GM18907 (cell line): ENCODE data around the gene FAM3A.
"Not testable (repeated sequence)": the region's sequence is repeated elsewhere in the genome, so short reads cannot be mapped to it uniquely, and the experiment has no call there.

Experiments
- ATAC-seq: cut with Tn5 transposase; IDR thresholded peaks from one replicate; pipeline ENCODE4 v1.9.1; 2021; ENCODE audit warnings: mild to moderate bottlenecking, moderate library complexity; ENCODE audit not compliant: unreplicated experiment

FAM3A gene

GRCh38 chrX:154515966-154516655 is at the start of gene FAM3A:
TSS of gene FAM3A (minus strand) at chrX:154516232. CDS start at chrX:154515772, 460 bp downstream.
- peak; percentile 85 for ATAC-seq

DNA sequence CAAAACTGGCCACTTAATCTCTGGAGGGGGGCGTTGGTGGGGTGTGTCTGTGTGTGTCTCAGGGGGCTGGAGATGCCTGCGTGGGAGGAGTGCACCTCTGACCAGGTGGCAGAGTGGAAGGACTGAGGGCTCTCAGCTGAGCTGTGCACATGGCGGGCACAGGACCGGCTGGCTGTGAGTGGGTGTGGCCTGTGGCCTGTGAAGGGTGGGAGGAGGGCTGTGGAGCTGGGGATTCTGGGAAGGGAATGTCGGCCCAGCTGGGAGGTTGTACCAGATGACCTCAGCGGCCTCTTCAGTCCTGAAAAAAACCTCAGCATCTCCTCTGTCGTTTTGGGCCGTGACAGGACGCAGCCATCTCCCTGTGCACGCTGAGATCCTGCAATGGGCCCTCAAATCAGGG is 46.3 kb upstream of the FAM3A start:
- ATAC-seq = not testable (repeated sequence)

GRCh38 chrX:154560326-154560725 is 44.3 kb upstream of the FAM3A start:
- ATAC-seq = not testable (repeated sequence)

GRCh38 chrX:154558896-154559295 is 42.9 kb upstream of the FAM3A start:
- ATAC-seq = not testable (repeated sequence)

- ATAC-seq = not testable (repeated sequence)
These were observed 42.1 kb upstream of the FAM3A start for GRCh38 chrX:154558060-154558690.

GRCh38 chrX:154552112-154552806 is 36.2 kb upstream of the FAM3A start:
- not testable (repeated sequence) for ATAC-seq

DNA sequence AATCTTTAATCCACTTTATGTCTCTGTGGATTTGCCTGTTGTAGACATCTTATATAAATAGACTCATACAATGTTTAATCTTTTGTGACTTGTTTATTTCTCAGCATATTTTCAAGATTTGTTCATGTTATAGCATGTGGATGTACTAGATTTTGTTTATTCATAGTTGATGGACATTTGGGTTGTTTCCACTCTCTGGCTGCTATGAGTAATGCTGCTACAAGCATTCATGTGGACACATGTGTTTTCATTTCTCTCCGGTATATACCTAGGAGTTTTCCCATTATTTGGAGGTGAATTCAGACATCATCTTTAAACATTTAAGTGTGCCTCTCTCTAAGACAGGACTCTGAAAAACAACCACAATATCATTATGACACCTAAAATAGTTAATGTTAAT is 33.7 kb upstream of the FAM3A start:
- no peak for ATAC-seq

GRCh38 chrX:154548028-154548316 is 31.9 kb upstream of the FAM3A start:
- no peak for ATAC-seq

DNA sequence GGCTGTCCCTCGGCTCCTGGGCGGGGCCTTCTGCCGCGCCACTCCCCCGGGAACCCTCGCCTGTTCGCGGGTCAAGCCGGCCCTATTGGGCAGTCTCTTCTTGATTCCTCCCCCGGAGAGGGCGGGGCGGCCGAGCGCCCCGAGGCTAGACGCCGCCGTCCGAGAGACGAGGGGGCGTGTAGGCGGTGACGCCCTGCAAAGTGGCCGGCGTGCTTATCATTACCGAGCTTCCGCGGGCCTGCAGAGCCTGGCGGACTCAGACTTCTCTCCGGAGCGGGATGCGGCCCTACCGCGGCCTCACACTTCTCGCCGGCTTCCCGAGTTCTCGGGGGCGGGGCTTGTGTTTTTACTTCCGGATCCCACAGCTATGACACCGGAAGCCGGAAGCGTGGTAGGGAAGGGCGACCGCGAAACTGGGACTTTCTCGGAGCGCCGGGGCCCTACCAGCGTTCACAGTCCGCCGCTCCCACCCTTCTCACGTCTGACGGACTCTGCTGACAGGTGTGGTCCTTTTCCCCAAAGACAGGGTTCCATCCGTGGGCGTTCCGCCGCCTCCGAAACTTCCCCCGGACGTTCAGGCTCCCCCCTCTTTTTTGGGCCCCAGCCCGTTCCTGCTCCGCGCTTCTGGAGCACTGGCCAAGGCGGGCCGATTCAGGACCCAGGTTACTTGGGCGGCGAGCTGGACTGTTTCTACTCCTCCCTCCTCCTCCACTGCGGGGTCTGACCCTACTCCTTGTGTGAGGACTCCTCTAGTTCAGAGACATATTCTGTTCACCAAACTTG is 31.4 kb upstream of the FAM3A start, which contains the start of gene IKBKG:
Gene IKBKG (plus strand): TSS at position 376 of the 783 bp plus-strand sequence. CDS start 4,383 bp downstream, outside the sequence.
- peak; percentile 84 for ATAC-seq

GRCh38 chrX:154546354-154547244 is 30.6 kb upstream of the FAM3A start, which contains the start of gene G6PD:
TSS of gene G6PD (minus strand) at chrX:154546846. CDS start at chrX:154546155, 691 bp downstream.
- peak; percentile 47 for ATAC-seq

GRCh38 chrX:154545673-154546274 is 29.7 kb upstream of the FAM3A start:
- no peak for ATAC-seq

- no peak for ATAC-seq
These were observed 26.8 kb upstream of the FAM3A start for GRCh38 chrX:154542723-154543424.

GRCh38 chrX:154541896-154542722 is 26.1 kb upstream of the FAM3A start:
- ATAC-seq = no peak

- ATAC-seq = no peak
These were observed 25.5 kb upstream of the FAM3A start for GRCh38 chrX:154541589-154541895.

DNA sequence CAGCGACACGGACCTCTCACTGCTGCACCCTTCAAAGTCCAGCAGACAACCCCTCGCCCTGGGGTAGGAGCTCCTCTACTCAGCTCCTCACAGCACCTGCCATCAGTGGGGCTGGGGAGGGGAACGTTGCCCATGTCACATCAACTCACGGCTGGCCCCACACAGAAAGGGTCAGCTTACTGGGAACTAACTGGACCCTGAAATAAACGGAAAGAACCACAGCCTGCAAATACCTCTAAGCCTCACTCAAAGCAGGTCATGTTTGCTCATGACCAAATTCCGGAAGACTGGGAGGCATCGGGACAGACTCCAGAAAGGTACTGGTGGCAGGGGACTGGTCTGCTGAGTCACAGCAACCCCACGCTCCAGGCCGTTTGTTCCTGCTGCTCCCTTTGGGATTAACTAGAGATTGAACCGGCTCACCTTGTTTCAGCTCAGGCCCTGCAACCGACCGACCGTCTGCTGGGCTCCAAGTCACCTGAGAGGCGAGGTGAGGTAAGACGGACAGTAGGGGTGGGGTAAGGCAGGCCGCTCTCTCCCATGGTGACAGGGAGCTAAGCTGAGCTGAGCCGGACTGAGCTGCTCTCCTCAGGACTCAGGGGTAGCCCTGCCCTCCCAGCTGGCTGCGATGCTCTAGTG is 25.0 kb upstream of the FAM3A start:
- no peak for ATAC-seq

DNA sequence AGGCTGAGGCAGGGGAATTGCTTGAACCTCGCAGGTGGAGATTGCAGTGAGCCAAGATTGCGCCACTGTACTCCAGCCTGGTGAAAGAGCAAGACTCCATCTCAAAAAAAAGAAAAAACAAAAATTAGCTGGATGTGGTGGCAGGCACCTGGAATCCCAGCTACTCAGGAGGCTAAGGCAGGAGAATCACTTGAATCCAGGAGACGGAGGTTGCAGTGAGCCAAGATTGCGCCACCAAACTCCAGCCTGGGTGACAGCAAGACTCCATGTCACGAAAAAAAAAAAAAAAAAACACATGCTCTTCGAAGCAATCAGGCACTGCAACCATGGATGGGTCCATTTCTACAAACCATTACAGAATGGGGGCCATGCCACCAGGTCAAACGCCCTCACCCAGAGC is 24.3 kb upstream of the FAM3A start:
- not testable (repeated sequence) for ATAC-seq

DNA sequence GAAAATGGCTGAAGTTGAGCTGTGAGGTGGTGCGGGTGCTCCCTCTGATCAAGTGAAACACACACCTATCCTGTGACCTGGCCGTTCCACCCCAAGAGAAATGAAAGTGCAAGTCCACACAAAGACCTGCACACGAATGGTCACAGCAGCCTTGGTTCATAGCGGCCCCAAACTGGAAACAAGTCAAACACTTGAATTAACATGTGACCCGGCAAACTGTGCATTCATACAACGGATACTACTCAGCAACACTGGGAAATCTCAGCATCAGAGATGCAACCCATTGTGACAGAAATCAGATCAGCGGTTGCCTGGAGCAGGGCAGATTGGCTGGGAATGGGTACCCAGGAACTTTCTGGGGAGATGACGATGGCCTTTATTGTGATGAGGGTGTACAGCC is 23.0 kb upstream of the FAM3A start:
- ATAC-seq = no peak

GRCh38 chrX:154535892-154536291 is 19.9 kb upstream of the FAM3A start:
- no peak for ATAC-seq
